Measurements from ENCODE around the gene OTOS.

DNA sequence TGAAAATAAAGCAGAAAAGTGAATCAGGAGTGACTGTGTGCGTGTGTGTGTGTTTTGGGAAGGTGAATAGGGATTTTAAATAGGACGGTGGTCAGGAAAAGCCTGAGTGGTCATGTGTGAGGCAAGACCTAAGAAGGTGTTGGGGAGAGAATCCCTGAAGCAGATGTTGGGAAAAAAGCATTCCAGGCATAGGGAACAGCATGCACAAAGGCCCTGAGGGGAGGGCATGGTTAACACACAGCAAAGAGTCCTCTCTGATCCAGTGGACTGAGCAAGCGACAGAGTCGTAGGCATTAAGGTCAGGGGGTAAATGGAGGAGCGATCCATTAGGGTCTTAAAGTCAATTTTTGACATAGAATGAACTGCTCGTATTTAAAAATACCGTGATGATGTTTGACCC is 34.0 kb upstream of the OTOS start:
- TF ChIP-seq, protein P1, sequence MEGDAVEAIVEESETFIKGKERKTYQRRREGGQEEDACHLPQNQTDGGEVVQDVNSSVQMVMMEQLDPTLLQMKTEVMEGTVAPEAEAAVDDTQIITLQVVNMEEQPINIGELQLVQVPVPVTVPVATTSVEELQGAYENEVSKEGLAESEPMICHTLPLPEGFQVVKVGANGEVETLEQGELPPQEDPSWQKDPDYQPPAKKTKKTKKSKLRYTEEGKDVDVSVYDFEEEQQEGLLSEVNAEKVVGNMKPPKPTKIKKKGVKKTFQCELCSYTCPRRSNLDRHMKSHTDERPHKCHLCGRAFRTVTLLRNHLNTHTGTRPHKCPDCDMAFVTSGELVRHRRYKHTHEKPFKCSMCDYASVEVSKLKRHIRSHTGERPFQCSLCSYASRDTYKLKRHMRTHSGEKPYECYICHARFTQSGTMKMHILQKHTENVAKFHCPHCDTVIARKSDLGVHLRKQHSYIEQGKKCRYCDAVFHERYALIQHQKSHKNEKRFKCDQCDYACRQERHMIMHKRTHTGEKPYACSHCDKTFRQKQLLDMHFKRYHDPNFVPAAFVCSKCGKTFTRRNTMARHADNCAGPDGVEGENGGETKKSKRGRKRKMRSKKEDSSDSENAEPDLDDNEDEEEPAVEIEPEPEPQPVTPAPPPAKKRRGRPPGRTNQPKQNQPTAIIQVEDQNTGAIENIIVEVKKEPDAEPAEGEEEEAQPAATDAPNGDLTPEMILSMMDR (conservative IDR thresholded peaks at IDR 0.05; ENCODE audit: low read depth, low read length), result no peak
- TF ChIP-seq NFE2L2 (IDR thresholded peaks at IDR 0.05; ENCODE audit: low read depth, low read length) (no peak), RFX5 (IDR thresholded peaks at IDR 0.05; ENCODE audit: low read depth, low read length) (no peak), BHLHE40 (IDR thresholded peaks at IDR 0.05; ENCODE audit: low read depth, low read length) (no peak), POLR2A (IDR thresholded peaks at IDR 0.05; ENCODE audit: low read depth, low read length) (no peak)
- TF ChIP-seq, protein P2, sequence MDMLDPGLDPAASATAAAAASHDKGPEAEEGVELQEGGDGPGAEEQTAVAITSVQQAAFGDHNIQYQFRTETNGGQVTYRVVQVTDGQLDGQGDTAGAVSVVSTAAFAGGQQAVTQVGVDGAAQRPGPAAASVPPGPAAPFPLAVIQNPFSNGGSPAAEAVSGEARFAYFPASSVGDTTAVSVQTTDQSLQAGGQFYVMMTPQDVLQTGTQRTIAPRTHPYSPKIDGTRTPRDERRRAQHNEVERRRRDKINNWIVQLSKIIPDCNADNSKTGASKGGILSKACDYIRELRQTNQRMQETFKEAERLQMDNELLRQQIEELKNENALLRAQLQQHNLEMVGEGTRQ (IDR thresholded peaks at IDR 0.05; ENCODE audit: low read depth, low read length), result no peak

All from IMR-90 (cell line).